Subcutaneous adipose tissue (tissue), 4 donors: Measurements from ENCODE around the gene VTI1A. TPM values are rescaled to one million over a fixed set of nuclear protein-coding genes. Genes with fewer than 3 reads are reported as not detected.

Experiments
- total RNA-seq, 4 donors: library from RNA; depleted of rRNA; stranded (reverse); fragments of >200 nt; gene quantifications; one replicate each; pipeline ENCODE4 v1.1.0, GENCODE V29; 2016
- TF ChIP-seq, protein P1 (sequence below): fragments of 450-650 bp; IDR thresholded peaks from one replicate; pipeline ENCODE4 v1.5.1; 2016; ENCODE audit warnings: low read depth, mild to moderate bottlenecking, control low read depth, antibody characterized with exemption, moderate library complexity

The VTI1A gene
- total RNA-seq, 4 donors from 2014 or later = 48.4 to 70.3 (median 61.9) TPM

DNA sequence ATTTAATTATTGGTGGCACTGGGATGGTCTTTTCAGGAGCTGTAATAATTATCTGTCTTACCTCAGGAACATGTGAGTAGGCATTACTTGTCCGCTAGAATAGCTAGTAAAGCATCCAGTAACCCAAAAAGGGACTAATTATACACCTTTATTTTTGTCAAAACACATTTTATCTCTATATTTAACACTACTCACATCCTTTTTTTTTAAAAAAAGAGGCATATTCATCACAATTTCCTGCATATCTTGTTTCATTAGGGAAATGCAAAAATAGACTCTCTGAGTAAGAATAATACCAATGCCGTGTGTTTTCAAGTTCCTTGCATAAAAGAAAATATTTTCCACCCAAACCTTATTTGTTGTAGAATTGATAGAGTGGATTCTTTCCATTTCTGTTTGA is 99.5 kb downstream of the VTI1A start:
- TF ChIP-seq, protein P1, sequence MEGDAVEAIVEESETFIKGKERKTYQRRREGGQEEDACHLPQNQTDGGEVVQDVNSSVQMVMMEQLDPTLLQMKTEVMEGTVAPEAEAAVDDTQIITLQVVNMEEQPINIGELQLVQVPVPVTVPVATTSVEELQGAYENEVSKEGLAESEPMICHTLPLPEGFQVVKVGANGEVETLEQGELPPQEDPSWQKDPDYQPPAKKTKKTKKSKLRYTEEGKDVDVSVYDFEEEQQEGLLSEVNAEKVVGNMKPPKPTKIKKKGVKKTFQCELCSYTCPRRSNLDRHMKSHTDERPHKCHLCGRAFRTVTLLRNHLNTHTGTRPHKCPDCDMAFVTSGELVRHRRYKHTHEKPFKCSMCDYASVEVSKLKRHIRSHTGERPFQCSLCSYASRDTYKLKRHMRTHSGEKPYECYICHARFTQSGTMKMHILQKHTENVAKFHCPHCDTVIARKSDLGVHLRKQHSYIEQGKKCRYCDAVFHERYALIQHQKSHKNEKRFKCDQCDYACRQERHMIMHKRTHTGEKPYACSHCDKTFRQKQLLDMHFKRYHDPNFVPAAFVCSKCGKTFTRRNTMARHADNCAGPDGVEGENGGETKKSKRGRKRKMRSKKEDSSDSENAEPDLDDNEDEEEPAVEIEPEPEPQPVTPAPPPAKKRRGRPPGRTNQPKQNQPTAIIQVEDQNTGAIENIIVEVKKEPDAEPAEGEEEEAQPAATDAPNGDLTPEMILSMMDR = no peak

DNA sequence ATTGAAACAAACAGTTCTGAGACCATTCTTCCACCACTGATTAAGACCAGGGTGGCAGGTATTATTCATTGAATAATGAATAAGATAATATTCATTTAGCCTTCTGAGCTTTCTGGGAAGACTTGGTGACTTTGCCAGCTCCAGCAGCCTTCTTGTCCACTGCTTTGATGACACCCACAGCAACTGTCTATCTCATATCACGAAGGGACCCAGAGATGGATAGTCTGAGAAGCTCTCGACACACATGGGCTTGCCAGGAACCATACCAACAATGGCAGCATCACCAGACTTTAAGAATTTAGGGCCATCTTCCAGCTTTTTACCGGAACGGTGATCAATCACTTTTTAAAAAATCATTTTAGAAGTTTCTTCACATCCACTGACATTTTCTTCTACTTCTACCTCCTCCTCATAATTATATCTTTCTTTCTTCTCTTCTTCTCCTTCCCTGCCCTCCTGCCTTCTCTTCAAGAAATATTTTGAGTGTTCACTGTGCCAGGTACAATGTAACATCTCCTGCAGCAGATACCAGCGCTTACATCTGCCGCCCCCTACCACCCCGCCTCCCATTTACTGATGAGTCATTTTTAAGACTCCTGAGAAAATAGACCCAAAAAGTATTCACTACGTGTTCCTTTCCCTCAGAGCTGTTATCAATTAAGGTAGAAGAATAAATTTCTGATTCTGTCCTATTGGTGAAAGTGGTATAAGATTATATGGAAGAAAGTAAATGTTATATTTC is 101.7 kb downstream of the VTI1A start:
- TF ChIP-seq, protein P1 = no peak

DNA sequence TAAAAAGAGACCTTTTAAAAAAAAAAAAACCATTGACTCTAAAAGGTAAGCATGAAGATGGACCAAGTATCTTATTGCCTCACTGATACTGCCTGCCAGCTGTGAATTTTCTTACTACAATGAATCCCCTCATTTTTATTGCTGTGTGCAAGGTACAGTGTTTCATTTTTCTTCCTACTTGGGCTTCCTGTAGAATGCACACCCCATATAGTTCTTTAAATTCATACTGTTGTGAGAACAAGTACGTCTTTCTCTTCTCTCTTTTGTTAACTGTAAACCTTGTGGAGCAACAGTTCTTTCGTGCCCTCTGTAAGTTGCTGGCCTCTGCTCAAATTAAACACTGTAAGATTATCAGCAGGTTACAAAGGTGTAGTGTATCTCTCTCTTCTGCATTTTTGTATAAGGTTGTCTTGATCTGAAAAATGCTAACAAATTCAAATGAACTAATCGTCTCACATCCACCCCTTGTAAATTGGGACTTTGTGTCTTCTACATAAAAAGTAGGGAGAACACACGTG is 105.6 kb downstream of the VTI1A start:
- TF ChIP-seq, protein P1 = no peak

DNA sequence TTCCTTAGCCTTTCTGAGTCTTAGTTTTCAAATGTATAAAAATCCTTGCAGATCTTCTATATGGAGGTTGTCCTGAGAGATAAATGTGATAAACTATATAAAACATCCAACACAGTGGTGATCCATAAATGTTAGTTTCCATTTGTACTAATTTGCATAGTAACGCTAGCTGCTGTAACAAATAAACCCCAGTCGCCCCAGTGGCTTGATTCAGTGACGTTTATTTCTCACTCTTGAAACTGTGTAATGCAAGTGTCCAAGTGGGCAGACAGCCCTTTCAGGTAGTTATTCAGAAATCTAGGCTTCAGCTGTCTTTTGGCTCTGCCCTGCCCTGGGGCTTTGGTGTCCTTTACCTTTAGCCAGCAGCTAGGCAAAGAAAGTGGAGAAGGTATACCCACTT is 106.3 kb downstream of the VTI1A start:
- TF ChIP-seq, protein P1 = no peak

DNA sequence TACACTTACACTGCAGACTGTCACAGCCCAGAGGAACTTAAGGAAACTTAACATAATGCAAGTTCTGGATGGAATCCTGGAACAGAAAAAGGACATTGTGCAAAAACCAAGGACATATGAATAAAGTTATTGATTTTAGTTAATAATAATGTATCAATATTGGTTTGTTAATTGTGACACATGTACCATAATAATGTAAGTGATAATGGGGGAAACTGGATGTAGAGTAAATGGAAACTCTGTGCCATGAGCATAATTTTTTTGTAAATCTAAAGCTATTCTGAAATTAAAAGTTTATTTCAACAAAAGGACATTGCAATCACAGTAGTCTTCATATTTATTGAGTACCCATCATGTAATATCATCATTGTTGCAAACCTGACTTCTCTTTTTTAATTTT is 107.2 kb downstream of the VTI1A start:
- TF ChIP-seq, protein P1 = no peak

DNA sequence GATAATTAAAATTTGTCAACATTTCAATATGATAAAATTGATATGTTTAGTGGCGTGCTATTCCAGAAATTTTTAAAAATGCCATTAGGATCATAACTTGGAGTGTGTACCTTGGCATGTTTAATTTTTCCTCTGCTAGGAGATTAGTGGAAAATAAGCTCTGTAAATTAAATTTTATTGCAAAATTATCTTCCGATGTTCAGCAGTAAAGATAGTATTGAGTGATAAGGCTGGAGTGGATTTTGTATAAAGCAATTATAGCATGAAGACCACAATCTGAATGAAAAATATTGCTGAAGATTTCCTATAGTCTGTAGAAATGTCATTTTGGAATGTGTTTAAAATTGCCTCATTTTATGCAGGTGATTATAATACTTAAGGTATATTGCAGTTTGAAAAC is 110.2 kb downstream of the VTI1A start:
- TF ChIP-seq, protein P1 = no peak

DNA sequence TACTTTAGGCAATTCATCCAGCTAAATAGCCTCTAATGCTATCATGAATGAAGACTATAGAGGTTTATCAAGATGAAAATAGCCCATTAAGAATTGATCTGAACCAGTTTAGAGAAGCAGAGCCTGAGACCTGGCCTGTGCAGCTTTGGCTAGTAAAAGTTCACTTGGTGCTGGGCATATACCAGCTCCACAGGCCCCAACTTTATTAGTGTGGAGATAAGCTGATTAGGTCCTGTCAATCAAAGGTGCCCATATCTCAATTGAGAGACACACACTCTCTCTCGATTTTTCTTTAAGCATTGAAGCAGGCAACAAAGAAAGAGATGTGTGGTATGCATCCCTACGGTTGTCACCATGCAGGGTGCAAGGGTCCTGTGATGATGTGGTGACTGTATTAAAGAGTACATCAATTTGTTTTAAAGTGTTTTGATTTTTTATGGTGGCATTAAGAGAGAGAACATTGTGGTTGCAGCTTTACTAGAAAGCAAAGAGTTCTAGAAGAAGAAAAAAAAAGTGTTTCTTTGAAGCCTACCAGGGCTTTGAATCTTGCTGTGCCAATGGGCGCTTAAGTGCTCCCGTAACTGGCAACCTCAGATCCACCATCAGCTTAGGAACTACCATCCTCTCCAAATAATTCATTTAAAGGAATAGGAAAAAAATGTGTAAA is 111.6 kb downstream of the VTI1A start:
- TF ChIP-seq, protein P1 = no peak
